HuH-7 (cell line): ENCODE results near the gene NABP2.

Experiments used
- DNase-seq: peaks from one replicate; pipeline ENCODE4 v3.0.0; 2011; ENCODE audit warnings: low spot score

Gene NABP2

DNA sequence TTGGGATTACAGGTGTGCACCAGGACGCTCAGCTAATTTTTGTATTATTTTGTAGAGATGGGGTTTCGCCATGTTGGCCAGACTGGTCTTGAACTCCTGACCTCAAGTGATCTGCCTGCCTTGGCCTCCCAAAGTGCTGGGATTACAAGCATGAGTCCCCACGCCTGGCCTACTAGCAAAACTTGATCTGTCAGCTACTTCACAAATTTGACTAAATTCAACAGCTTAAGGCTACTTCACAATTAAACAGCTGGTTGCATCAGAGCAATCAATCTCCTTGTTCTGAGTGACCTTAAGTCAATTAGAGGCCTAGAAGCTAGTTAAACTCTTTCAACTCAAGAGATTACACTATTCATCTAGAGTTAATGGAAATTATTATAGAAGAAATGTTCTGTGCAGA, 54.8 kb downstream of the NABP2 start:
- DNase-seq = no peak
